ENCODE data around the gene CYB5R3. TPM values are rescaled to one million over a fixed set of nuclear protein-coding genes. Genes with fewer than 3 reads are reported as not detected.

CYB5R3 gene
- total and polyA plus RNA-seq, 4 donors = 90.2 to 265 (median 156) TPM

DNA sequence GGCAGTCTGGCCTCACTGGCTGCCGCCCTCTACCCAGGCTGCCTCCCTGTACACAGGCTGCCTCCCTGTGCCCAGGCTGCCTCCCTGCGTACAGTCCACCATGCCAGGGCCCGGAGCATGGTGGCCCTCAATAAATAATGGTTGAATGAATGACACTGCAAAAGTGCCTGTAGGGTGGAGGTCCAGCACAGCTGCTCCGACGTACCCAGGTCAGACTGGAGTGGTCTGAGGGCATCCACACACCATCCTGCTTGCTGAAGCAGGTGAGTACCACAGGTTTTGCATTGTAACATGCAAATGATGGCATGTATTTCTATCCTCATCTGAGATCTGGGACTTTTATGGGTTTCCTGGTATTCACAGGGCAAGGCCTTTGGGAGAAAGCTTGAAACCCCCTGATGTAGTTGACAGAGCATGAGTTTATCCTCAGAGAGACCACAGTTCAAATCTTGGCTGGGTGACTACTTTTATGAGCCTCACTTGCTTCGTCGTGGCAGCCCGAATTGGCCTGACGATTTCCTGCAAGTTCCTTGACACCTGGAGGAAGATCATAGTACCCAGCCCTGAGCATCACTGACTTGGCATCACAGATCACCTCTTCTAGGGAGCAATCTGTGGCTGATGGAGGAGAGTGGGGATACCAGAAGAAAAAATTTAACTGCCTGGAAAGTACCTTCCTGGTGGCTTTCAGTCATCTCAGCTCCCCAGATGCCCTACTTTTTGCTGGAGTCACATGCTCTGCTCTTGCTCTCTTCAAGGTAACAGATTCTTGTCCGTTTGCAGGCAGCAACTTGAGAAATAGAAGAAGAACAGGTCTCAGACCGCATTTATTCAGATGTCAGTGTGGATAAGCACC lies 16.0 kb upstream of the CYB5R3 start:
- no peaks in the 10 kb centered on the region for H3K36me3 ChIP-seq (ENCODE audit: control insufficient read depth in 4 of 4, insufficient read depth in 4 of 4, low read length in 4 of 4)
- no peak overlapping the region for H3K4me3 ChIP-seq
- no peak overlapping the region for H3K9ac ChIP-seq (ENCODE audit: insufficient read depth in 1 of 2, low read length in 2 of 2)
- TF ChIP-seq, protein P1, sequence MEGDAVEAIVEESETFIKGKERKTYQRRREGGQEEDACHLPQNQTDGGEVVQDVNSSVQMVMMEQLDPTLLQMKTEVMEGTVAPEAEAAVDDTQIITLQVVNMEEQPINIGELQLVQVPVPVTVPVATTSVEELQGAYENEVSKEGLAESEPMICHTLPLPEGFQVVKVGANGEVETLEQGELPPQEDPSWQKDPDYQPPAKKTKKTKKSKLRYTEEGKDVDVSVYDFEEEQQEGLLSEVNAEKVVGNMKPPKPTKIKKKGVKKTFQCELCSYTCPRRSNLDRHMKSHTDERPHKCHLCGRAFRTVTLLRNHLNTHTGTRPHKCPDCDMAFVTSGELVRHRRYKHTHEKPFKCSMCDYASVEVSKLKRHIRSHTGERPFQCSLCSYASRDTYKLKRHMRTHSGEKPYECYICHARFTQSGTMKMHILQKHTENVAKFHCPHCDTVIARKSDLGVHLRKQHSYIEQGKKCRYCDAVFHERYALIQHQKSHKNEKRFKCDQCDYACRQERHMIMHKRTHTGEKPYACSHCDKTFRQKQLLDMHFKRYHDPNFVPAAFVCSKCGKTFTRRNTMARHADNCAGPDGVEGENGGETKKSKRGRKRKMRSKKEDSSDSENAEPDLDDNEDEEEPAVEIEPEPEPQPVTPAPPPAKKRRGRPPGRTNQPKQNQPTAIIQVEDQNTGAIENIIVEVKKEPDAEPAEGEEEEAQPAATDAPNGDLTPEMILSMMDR (IDR thresholded peaks at IDR 0.05; ENCODE audit: control extremely low read depth, extremely low read depth) = no peak
- peaks cover 0 to 3% (median 0%) of the 10 kb centered on the region in 5 donors for H3K4me1 ChIP-seq (ENCODE audit: control insufficient read depth in 5 of 5, insufficient read depth in 5 of 5, low read length in 5 of 5)
- 72 to 77% methylated on average over 11 of the region's 11 CpGs for WGBS, 2 donors
- H3K9me3 ChIP-seq (ENCODE audit: control insufficient read depth in 4 of 4, insufficient read depth in 3 of 4, low read length in 3 of 4) = no peaks in the 10 kb centered on the region
- no peak overlapping the region for H3K27ac ChIP-seq (ENCODE audit: low read depth in 1 of 2, low read length in 1 of 2)
- no peak for DNase-seq
- no peak for ATAC-seq (ENCODE audit: insufficient read depth, low FRiP score)
- no peaks in the 10 kb centered on the region for H3K27me3 ChIP-seq (ENCODE audit: control insufficient read depth in 3 of 3, insufficient read depth in 3 of 3, low read length in 2 of 3)

DNA sequence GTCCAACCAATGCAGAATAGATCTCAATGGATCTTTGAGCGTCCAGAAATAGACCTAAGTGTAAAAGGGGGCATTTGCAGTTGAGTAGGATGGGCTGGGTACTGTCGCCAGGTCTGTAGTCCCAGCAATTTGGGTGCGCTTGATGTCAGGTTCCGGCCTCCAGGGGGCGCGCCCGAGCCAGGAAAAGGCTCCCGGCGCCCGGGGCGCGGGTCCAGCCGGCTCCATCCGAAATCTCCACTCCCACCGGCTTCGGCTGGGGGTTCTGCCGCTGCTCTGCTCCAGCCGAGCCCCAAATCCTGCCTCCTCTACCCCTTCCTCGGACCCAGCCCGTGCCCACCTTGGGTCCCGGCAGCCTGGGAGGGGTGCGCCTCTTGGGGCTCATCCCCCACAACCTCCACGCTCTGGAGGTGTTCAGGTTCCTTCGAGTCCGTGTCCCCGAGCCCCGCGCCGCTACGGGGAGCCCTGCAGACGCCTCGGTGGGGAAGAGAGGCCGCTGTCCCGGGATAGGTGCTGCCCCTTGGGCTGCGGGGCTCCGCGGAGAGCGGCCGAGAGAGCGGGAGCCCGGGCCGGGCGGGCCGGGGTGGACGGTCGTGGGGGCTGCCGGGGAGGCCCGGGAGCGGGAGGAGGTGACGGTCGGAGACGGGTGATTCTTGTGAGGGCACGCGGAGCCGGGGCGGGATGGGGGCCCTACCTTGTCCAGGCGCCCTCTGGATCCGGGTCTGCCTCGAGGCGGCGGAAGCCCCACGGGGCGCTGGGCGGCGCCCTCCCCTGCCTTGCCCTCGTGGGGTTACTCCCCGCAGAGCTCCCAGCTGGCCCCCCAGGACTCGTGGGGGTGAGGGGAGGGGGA lies 13.0 kb upstream of the CYB5R3 start:
- DNase-seq (peak; percentile 79 to 86 (median 81)), ATAC-seq (ENCODE audit: insufficient read depth, low FRiP score) (peak; percentile 89)
- Histone ChIP-seq H3K27me3 (ENCODE audit: control insufficient read depth in 3 of 3, insufficient read depth in 3 of 3, low read length in 2 of 3) (no peaks in the 10 kb centered on the region), H3K4me1 (ENCODE audit: control insufficient read depth in 5 of 5, insufficient read depth in 5 of 5, low read length in 5 of 5) (peaks cover 0 to 3% (median 0%) of the 10 kb centered on the region in 5 donors), H3K9ac (ENCODE audit: insufficient read depth in 1 of 2, low read length in 2 of 2) (no peak overlapping the region), H3K9me3 (ENCODE audit: control insufficient read depth in 4 of 4, insufficient read depth in 3 of 4, low read length in 3 of 4) (no peaks in the 10 kb centered on the region), H3K4me3 (no peak overlapping the region), H3K27ac (ENCODE audit: low read depth in 1 of 2, low read length in 1 of 2) (peak overlapping the region in 1 of 2 donors; percentile 38), H3K36me3 (ENCODE audit: control insufficient read depth in 4 of 4, insufficient read depth in 4 of 4, low read length in 4 of 4) (no peaks in the 10 kb centered on the region)
- 3 to 5% methylated on average over 62 to 68 of the region's 68 CpGs for WGBS, 2 donors
- TF ChIP-seq, protein P1 (IDR thresholded peaks at IDR 0.05; ENCODE audit: control extremely low read depth, extremely low read depth) = peak; percentile 82

DNA sequence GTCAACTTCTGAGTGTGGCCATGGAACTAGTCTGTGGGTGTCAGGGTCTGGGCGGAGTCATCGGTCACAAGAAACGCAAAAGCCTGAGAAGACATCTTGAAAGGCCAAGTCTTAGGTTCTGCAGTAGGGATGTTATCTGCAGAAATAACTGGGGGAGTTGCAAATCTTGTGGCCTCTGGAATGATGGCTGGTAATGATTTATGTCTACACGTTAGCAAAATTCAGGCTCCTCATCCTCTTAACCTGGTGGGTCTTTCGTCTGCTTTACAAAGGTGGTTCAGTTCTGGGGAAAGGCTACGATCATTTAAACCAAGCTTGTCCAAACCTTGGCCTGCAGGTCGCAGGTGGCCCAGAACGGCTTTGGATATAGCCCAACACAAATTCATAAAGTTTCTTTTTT lies 7.4 kb upstream of the CYB5R3 start:
- no peaks in the 10 kb centered on the region for H3K36me3 ChIP-seq (ENCODE audit: control insufficient read depth in 4 of 4, insufficient read depth in 4 of 4, low read length in 4 of 4)
- no peak for ATAC-seq (ENCODE audit: insufficient read depth, low FRiP score)
- 94 to 97% methylated on average over 8 of the region's 8 CpGs for WGBS, 2 donors

More for the DNA sequence above, 7.4 kb upstream of the CYB5R3 start:
- Histone ChIP-seq H3K27me3 (ENCODE audit: control insufficient read depth in 3 of 3, insufficient read depth in 3 of 3, low read length in 2 of 3) (no peaks in the 10 kb centered on the region), H3K4me3 (no peak overlapping the region), H3K4me1 (ENCODE audit: control insufficient read depth in 5 of 5, insufficient read depth in 5 of 5, low read length in 5 of 5) (peaks cover 0 to 6% (median 0%) of the 10 kb centered on the region in 5 donors), H3K27ac (ENCODE audit: low read depth in 1 of 2, low read length in 1 of 2) (no peak overlapping the region), H3K9me3 (ENCODE audit: control insufficient read depth in 4 of 4, insufficient read depth in 3 of 4, low read length in 3 of 4) (no peaks in the 10 kb centered on the region), H3K9ac (ENCODE audit: insufficient read depth in 1 of 2, low read length in 2 of 2) (no peak overlapping the region)
- TF ChIP-seq, protein P1 (IDR thresholded peaks at IDR 0.05; ENCODE audit: control extremely low read depth, extremely low read depth) = no peak
- no peak for DNase-seq
